ENCODE data around the gene C4orf54. TPM values are rescaled to one million over a fixed set of nuclear protein-coding genes. Genes with fewer than 3 reads are reported as not detected.

The C4orf54 gene
- total RNA-seq, 4 donors from 2014 or later, result 30.6 to 68.3 (median 43.6) TPM

DNA sequence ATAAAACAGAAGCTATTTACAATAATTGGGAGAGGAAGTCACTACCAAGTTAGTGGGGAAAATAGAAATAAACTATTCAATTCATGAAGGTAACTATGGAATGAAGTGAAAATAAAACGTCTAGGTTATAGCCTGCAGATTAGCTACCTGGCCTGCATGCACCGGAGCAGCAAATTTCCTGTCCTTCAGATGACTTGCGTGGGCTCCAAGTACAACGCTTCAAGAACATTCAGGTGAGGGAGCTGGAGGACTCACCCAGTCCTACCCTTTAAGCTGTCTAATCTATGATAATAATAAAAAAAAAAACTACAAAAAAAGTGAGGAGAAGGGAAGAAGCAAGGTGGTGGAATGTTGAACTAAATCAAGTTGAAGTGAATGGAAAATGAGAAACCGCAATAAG lies 13.2 kb downstream of the C4orf54 start:
- no peak for TF ChIP-seq POLR2A (IDR thresholded peaks at IDR 0.05)
- TF ChIP-seq, protein P1, sequence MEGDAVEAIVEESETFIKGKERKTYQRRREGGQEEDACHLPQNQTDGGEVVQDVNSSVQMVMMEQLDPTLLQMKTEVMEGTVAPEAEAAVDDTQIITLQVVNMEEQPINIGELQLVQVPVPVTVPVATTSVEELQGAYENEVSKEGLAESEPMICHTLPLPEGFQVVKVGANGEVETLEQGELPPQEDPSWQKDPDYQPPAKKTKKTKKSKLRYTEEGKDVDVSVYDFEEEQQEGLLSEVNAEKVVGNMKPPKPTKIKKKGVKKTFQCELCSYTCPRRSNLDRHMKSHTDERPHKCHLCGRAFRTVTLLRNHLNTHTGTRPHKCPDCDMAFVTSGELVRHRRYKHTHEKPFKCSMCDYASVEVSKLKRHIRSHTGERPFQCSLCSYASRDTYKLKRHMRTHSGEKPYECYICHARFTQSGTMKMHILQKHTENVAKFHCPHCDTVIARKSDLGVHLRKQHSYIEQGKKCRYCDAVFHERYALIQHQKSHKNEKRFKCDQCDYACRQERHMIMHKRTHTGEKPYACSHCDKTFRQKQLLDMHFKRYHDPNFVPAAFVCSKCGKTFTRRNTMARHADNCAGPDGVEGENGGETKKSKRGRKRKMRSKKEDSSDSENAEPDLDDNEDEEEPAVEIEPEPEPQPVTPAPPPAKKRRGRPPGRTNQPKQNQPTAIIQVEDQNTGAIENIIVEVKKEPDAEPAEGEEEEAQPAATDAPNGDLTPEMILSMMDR (IDR thresholded peaks at IDR 0.05 in 4 of 5, conservative IDR thresholded peaks at IDR 0.05 in 1 of 5), result no peak
- Histone ChIP-seq H3K9me3 (no peaks in the 10 kb centered on the region), H3K36me3 (no peaks in the 10 kb centered on the region), H3K4me1 (peaks cover 79 to 86% of the 10 kb centered on the region in 2 donors), H3K4me3 (peak overlapping the region; percentile 5 to 44 (median 29)), H3K27me3 (no peaks in the 10 kb centered on the region), H3K27ac (peak overlapping the region; percentile 94 to 99 (median 98))
- ATAC-seq (no peak), DNase-seq (no peak)
- intact Hi-C loops (cut with DNase I; ENCODE audit: low total_unique reads) (no loop called here), in situ Hi-C loops (cut with MboI; ENCODE audit: low sequenced_read_pairs in 4 of 4) (no loop called here)

DNA sequence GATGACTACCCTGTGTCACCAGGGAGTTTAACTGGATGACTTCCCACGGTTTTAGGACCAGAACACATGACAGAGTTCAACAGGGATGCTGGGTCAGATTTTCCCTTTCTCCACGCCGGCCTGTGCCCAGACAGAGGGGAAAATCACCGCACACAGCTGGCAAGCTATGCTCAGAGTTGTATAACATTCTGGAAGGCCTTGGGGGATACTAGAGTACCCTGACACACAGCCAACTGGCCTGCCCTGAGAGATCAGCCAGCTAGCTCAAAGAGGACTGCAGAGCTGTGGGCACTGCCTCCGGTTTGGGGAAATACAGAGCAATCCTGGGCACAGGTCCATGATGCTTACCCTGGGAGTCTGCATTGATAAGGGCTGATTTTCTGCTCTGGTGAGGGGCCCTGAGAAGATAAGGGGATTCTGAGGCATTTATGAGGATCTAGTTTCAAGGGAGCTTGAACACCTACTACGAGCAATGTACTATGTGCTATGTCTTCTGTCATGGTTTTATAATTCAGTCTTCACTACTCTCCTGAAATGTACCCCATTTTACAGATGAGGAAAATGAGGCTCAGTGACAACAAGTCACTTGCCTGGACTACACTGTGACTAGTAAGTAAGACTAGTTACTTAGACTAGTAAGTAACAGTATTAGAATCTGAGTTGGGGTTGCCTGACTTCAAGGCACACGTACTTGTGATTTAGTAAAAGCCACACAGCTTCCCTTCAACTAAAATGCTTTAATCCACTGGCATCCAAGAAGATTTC lies 14.7 kb downstream of the C4orf54 start:
- Histone ChIP-seq H3K27me3 (no peaks in the 10 kb centered on the region), H3K36me3 (no peaks in the 10 kb centered on the region), H3K27ac (peak overlapping the region; percentile 94 to 99 (median 98)), H3K4me3 (peak overlapping the region; percentile 5 to 44 (median 26)), H3K9me3 (no peaks in the 10 kb centered on the region), H3K4me1 (peaks cover 76 to 81% of the 10 kb centered on the region in 2 donors)
- TF ChIP-seq, protein P1 (IDR thresholded peaks at IDR 0.05 in 4 of 5, conservative IDR thresholded peaks at IDR 0.05 in 1 of 5), result no peak
- no peak for TF ChIP-seq POLR2A (IDR thresholded peaks at IDR 0.05)
- ATAC-seq (peak; percentile 77 to 89), DNase-seq (peak; percentile 85 to 95)
- intact Hi-C loops (cut with DNase I; ENCODE audit: low total_unique reads), result no loop called here
- in situ Hi-C loops (cut with MboI; ENCODE audit: low sequenced_read_pairs in 4 of 4), result no loop called here

DNA sequence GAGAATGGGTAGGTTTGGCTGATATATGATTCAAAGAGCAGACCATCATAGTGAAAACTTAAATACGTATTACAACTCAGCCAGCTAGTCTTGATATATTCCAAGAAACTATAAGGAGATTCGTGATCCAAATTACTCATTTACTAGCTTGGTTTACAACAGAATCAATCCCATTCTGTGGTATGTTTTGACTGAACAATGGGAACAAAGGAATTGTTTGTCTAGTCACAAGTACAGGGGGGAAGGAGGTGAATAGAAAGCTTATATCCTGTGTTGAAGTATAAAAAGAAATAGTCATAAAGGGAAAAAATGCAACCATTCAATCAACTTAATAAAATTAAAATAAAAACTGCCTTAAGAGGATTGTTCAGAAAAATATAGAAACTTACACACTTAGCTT lies 17.0 kb downstream of the C4orf54 start:
- in situ Hi-C loops (cut with MboI; ENCODE audit: low sequenced_read_pairs in 4 of 4), result no loop called here

DNA sequence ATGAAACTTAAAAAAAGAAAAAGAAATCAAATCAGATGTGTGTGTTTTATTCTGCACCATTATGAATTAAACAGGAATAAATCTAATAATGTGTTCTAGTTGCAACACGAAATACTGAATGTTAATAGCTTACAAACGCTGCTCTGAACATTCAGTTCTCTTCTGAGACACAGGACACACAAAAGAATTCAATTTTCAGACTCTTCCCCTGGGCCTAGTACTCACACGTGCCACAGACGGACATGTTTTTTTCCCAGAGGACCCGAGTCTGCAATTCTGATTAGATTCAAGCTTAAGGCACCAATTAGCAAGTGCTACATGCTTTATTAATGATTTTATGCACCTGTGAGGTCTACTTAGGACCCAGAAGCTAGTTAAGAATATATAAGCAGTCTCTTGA lies 20.5 kb downstream of the C4orf54 start:
- TF ChIP-seq, protein P1 (IDR thresholded peaks at IDR 0.05 in 4 of 5, conservative IDR thresholded peaks at IDR 0.05 in 1 of 5), result no peak
- TF ChIP-seq POLR2A (IDR thresholded peaks at IDR 0.05), result no peak
- DNase-seq, result no peak
- intact Hi-C loops (cut with DNase I; ENCODE audit: low total_unique reads) (no loop called here), in situ Hi-C loops (cut with MboI; ENCODE audit: low sequenced_read_pairs in 4 of 4) (no loop called here)
- no peak overlapping the region for H3K4me3 ChIP-seq
- H3K27me3 ChIP-seq, result no peaks in the 10 kb centered on the region
- H3K9me3 ChIP-seq, result no peaks in the 10 kb centered on the region
- H3K27ac ChIP-seq, result peak overlapping the region; percentile 75 to 99 (median 98)
- H3K4me1 ChIP-seq, result peaks cover 51 to 72% of the 10 kb centered on the region in 2 donors
- no peaks in the 10 kb centered on the region for H3K36me3 ChIP-seq
- ATAC-seq, result peak; percentile 25 to 42

More for the DNA sequence above, 17.0 kb downstream of the C4orf54 start:
- intact Hi-C loops (cut with DNase I; ENCODE audit: low total_unique reads), result no loop called here
- Histone ChIP-seq H3K27me3 (no peaks in the 10 kb centered on the region), H3K4me3 (no peak overlapping the region), H3K27ac (peak overlapping the region; percentile 75 to 99 (median 98)), H3K36me3 (no peaks in the 10 kb centered on the region), H3K9me3 (no peaks in the 10 kb centered on the region), H3K4me1 (peaks cover 65 to 82% of the 10 kb centered on the region in 2 donors)
- DNase-seq (no peak), ATAC-seq (no peak)
- no peak for TF ChIP-seq POLR2A (IDR thresholded peaks at IDR 0.05)
- TF ChIP-seq, protein P1 (IDR thresholded peaks at IDR 0.05 in 4 of 5, conservative IDR thresholded peaks at IDR 0.05 in 1 of 5), result no peak
